Glutamatergic neuron (in vitro differentiated cells): ENCODE measurements around the gene FGD5. TPM values are rescaled to one million over a fixed set of nuclear protein-coding genes. Genes with fewer than 3 reads are reported as not detected.

Experiments
- DNase-seq: peaks from one replicate; pipeline ENCODE4 v3.0.0; 2022
- H3K27ac Mint-ChIP-seq: one replicate; pipeline ENCODE4 v1.8.0; 2020; ENCODE audit warnings: mild to moderate bottlenecking, mixed read lengths, inconsistent platforms; ENCODE audit not compliant: unreplicated experiment
- H3K27me3 Mint-ChIP-seq: one replicate; pipeline ENCODE4 v1.8.0; 2020; ENCODE audit warnings: mild to moderate bottlenecking, moderate library complexity, mixed read lengths, inconsistent platforms; ENCODE audit not compliant: unreplicated experiment
- H3K36me3 Mint-ChIP-seq: one replicate; pipeline ENCODE4 v1.8.0; 2020; ENCODE audit warnings: mild to moderate bottlenecking, mixed read lengths, inconsistent platforms; ENCODE audit not compliant: unreplicated experiment
- H3K4me1 Mint-ChIP-seq: one replicate; pipeline ENCODE4 v1.8.0; 2020; ENCODE audit warnings: mild to moderate bottlenecking, low read depth, mixed read lengths, inconsistent platforms; ENCODE audit not compliant: unreplicated experiment
- H3K4me3 Mint-ChIP-seq: one replicate; pipeline ENCODE4 v1.8.0; 2020; ENCODE audit warnings: mild to moderate bottlenecking, mixed read lengths, inconsistent platforms; ENCODE audit not compliant: unreplicated experiment
- H3K9me3 Mint-ChIP-seq: one replicate; pipeline ENCODE4 v1.8.0; 2020; ENCODE audit warnings: mild to moderate bottlenecking, moderate library complexity, mixed read lengths, inconsistent platforms; ENCODE audit not compliant: unreplicated experiment
- total RNA-seq: library from RNA; stranded (reverse); fragmentation: NEBNext Ultra II Directional; extraction: Animal tissue kit (Norgen Biotek cat#: 25700); gene quantifications from one replicate; pipeline ENCODE4 v1.2.1, GENCODE V29; 2021; ENCODE audit not compliant: unreplicated experiment
- TF ChIP-seq, protein P1 (sequence below): fragments of 200-600 bp; sonication (generic); IDR thresholded peaks from one replicate; pipeline ENCODE4 v1.5.0; 2021; ENCODE audit not compliant: partially characterized antibody, unreplicated experiment

FGD5 gene
- total RNA-seq, 1 donor from 2014 or later, result 3.1 TPM

DNA sequence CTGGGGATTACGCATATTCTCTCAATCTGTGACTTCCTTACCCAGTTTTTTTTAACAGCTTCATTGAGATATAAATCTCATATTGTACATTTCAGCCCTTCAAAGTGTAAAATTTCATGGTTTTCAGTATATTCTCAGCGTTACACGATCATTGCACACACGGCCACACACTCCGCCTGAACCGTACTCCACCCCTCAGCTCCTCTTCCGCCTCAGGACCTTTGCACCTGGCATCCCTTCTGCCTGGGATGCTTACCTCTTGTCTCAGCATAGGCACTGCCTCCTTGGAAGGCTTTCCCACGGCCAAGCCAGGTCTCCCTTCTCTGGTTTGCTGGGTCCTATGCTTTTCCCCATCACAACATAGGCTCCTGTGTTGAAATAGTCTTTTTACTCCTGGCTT, 71.2 kb downstream of the FGD5 start:
- H3K4me3 Mint-ChIP-seq, result no peak overlapping the region
- no peak overlapping the region for H3K27ac Mint-ChIP-seq
- H3K4me1 Mint-ChIP-seq, result no peaks in the 10 kb centered on the region
- H3K36me3 Mint-ChIP-seq, result no peaks in the 10 kb centered on the region
- H3K9me3 Mint-ChIP-seq, result no peaks in the 10 kb centered on the region
- no peaks in the 10 kb centered on the region for H3K27me3 Mint-ChIP-seq
- DNase-seq, result no peak
- TF ChIP-seq, protein P1, sequence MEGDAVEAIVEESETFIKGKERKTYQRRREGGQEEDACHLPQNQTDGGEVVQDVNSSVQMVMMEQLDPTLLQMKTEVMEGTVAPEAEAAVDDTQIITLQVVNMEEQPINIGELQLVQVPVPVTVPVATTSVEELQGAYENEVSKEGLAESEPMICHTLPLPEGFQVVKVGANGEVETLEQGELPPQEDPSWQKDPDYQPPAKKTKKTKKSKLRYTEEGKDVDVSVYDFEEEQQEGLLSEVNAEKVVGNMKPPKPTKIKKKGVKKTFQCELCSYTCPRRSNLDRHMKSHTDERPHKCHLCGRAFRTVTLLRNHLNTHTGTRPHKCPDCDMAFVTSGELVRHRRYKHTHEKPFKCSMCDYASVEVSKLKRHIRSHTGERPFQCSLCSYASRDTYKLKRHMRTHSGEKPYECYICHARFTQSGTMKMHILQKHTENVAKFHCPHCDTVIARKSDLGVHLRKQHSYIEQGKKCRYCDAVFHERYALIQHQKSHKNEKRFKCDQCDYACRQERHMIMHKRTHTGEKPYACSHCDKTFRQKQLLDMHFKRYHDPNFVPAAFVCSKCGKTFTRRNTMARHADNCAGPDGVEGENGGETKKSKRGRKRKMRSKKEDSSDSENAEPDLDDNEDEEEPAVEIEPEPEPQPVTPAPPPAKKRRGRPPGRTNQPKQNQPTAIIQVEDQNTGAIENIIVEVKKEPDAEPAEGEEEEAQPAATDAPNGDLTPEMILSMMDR, result no peak

DNA sequence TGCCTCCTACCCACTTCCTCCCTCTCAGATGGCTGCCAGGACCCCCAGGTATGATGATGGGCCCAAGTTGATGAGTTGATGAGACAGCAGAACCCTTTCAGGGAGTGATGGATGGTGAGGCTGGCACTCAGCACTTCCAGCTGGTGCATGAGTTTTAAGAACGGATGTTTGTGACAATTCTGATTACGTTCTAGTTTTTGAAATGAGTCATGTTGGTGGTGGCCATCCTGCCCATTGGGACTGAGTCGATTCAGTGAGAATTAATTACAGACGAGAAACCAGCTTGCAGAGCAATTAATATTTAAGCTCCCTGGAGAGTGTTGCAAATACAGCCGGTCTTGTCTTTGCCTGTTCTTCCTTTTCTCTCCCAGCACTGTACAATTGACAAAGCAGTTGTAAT, 71.7 kb downstream of the FGD5 start:
- H3K36me3 Mint-ChIP-seq, result no peaks in the 10 kb centered on the region

DNA sequence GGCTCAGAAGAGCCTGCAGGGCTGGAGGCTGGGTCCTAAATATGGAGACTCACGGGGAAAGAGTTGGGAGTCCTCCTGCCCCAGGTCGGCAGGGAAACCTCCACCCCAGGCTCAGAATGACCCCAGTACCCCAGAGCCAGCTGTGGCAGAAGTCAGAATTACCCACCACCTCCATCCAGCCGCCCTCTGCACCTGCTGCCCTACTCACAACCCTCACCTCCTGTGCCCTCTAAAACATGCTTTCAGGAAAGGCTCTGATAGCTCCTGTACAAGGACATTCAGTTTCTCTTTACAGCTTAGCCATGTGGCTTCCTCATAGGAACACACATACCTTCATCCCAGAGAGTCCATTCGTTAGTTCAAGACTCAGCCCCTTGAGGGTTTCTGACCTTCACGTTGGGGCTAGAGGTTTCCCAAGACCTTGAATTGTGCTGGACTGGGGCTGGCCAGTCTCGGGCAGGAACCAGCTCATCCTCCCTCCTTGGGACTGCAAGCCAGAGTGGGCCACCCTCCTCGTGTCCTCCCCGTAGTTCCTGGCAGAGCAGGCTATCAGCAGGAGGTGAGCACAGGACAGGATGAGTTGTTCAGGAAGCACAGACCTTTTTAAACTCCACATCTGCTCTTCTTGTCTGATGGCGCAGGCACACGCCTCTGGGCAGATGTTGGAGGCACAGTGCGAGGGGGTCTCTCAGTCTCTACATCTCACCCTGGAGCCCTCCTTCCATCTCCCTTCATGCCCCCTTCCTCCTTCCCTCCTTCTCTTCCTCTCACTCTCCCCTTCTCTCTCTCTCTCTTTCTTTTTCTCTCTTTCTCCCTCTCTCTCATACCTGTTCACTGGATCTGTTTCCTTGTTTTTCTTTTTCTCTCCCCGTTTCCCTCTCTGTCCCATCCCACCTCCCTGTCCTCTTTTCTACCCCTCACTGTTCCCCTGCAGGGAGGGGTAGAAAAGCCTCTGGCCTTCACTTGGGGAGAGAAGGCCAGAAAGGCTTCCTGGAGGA, 72.7 kb downstream of the FGD5 start:
- DNase-seq, result no peak
- Mint-ChIP-seq H3K4me1 (no peaks in the 10 kb centered on the region), H3K36me3 (no peaks in the 10 kb centered on the region), H3K9me3 (no peaks in the 10 kb centered on the region), H3K27ac (no peak overlapping the region), H3K27me3 (no peaks in the 10 kb centered on the region), H3K4me3 (no peak overlapping the region)
- TF ChIP-seq, protein P1, result no peak

More for the DNA sequence above, 71.7 kb downstream of the FGD5 start:
- Mint-ChIP-seq H3K4me3 (no peak overlapping the region), H3K27ac (no peak overlapping the region), H3K9me3 (no peaks in the 10 kb centered on the region), H3K4me1 (no peaks in the 10 kb centered on the region), H3K27me3 (no peaks in the 10 kb centered on the region)
- DNase-seq, result no peak
- TF ChIP-seq, protein P1, result no peak

DNA sequence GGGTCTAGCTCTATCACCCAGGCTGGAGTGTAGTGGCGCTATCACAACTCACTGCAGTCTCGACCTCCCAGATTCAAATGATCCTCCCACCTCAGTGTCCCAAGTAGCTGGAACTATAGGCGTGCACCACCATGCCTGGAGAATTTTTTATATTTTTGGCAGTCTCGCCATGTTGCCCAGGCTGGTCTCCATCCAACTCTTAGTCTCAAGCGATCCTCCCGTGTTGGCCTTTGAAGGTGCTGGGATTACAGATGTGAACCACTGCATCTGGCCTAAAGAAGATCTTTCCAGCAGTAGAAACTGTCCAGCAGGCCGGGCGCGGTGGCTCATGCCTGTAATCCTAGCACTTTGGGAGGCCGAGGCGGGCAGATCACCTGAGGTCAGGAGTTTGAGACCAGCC, 73.5 kb downstream of the FGD5 start:
- no peaks in the 10 kb centered on the region for H3K36me3 Mint-ChIP-seq
- DNase-seq, result no peak
- H3K4me1 Mint-ChIP-seq, result no peaks in the 10 kb centered on the region
- H3K9me3 Mint-ChIP-seq, result no peaks in the 10 kb centered on the region
- H3K27me3 Mint-ChIP-seq, result no peaks in the 10 kb centered on the region
- no peak overlapping the region for H3K27ac Mint-ChIP-seq
- TF ChIP-seq, protein P1, result no peak
- no peak overlapping the region for H3K4me3 Mint-ChIP-seq

DNA sequence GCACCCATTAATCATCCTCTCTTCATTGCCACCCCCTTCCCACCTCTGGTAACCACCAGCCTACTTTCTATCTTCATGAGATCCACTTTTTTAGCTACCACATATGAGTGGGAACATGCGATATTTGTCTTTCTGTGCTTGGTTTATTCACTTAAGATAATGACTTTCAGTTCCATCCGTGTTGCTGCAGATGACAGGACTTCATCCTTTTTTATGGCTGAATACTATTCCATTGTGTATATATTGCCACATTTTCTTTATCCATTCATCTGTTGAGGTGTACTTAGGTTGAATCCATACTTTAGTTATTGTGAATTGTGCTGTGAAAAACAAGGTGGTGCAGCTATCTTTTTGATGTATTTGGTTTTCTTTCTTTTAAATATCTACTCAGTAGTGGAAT, 75.3 kb downstream of the FGD5 start:
- no peaks in the 10 kb centered on the region for H3K36me3 Mint-ChIP-seq
- no peak overlapping the region for H3K27ac Mint-ChIP-seq
- TF ChIP-seq, protein P1, result no peak
- H3K9me3 Mint-ChIP-seq, result peaks cover 3% of the 10 kb centered on the region
- no peak overlapping the region for H3K4me3 Mint-ChIP-seq
- no peak for DNase-seq
- no peaks in the 10 kb centered on the region for H3K27me3 Mint-ChIP-seq
- H3K4me1 Mint-ChIP-seq, result no peaks in the 10 kb centered on the region
